SU-DHL-6 (cell line): Measurements from ENCODE around the gene MLH3.

ENCODE experiments used
- EZH2phosphoT487 ChIP-seq: fragments of 200-600 bp; sonication (generic), shearing (Covaris generic); conservative IDR thresholded peaks from 2 replicates; pipeline ENCODE4 v1.6.1; 2018; ENCODE audit warnings: mild to moderate bottlenecking, antibody characterized with exemption, low read length, moderate library complexity, mixed read lengths
- TF ChIP-seq, protein P1 (sequence below): fragments of 200-600 bp; sonication (generic); IDR thresholded peaks from one replicate; pipeline ENCODE4 v1.5.1; 2017; ENCODE audit warnings: antibody characterized with exemption, mild to moderate bottlenecking, low read length, moderate library complexity; ENCODE audit not compliant: insufficient read depth, poor library complexity, severe bottlenecking

DNA sequence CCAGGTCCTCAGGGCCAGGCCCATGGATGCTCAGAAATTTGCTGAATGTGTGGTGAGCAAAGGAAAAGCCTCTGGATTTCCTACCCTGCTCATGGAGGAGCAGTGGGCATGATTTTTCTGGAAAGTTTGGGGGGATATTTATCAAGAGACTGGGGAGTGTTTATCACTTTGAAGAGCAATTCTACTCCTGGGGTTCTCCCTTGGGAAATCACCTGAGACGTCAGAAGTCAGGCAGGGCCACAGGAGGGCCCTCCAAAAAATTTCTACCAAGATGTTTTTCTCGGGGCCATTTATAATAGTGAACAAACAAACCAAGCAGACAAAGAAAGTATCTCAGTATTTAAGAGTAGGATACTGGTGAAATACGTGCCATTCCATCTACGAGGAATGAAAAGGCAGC is 68.6 kb downstream of the MLH3 start:
- TF ChIP-seq, protein P1, sequence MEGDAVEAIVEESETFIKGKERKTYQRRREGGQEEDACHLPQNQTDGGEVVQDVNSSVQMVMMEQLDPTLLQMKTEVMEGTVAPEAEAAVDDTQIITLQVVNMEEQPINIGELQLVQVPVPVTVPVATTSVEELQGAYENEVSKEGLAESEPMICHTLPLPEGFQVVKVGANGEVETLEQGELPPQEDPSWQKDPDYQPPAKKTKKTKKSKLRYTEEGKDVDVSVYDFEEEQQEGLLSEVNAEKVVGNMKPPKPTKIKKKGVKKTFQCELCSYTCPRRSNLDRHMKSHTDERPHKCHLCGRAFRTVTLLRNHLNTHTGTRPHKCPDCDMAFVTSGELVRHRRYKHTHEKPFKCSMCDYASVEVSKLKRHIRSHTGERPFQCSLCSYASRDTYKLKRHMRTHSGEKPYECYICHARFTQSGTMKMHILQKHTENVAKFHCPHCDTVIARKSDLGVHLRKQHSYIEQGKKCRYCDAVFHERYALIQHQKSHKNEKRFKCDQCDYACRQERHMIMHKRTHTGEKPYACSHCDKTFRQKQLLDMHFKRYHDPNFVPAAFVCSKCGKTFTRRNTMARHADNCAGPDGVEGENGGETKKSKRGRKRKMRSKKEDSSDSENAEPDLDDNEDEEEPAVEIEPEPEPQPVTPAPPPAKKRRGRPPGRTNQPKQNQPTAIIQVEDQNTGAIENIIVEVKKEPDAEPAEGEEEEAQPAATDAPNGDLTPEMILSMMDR = no peak
- TF ChIP-seq EZH2phosphoT487 = no peak
